Measurements from ENCODE around the gene LMF1. TPM values are rescaled to one million over a fixed set of nuclear protein-coding genes. Genes with fewer than 3 reads are reported as not detected.

LMF1 gene
- total and polyA plus RNA-seq, 2 of the 8 experiments (the other 6 are each of a cell fraction or from before 2014, with no cell fraction given) = 3.5 to 9.1 TPM

GRCh38 chr16:861446-861845, 109.3 kb downstream of the LMF1 start:
- DNase-seq (ENCODE audit: low read depth in 1 of 2, low spot score in 2 of 2) = no peak
- no peak overlapping the region for H3K4ac ChIP-seq (replicated peaks; ENCODE audit: insufficient read length, low read depth, low read length)
- H3K79me1 ChIP-seq (ENCODE audit: low read depth, low read length) = no peaks in the 10 kb centered on the region
- WGBS, 2 experiments (ENCODE audit: extremely low coverage in 1 of 2, insufficient coverage in 1 of 2, insufficient read length in 1 of 2, insufficient replicate concordance in 2 of 2, low coverage in 1 of 2, low lambda C conversion rate in 2 of 2, missing lambda C conversion rate in 1 of 2) = 95% methylated on average over 16 of the region's 17 CpGs; no CpG with 5 or more reads in 1 of the 2 experiments
- H2BK15ac ChIP-seq (ENCODE audit: low read length) = no peak overlapping the region
- H2BK120ac ChIP-seq (replicated peaks; ENCODE audit: low read depth, low read length) = no peak overlapping the region
- no peaks in the 10 kb centered on the region for H3K4me1 ChIP-seq (replicated peaks in 1 of 4; ENCODE audit: control insufficient read depth in 3 of 4, insufficient read depth in 4 of 4, low read length in 3 of 4)
- no peaks in the 10 kb centered on the region for H3K79me2 ChIP-seq (ENCODE audit: control insufficient read depth in 1 of 2, insufficient read depth in 2 of 2, low read length in 2 of 2)
- H3K9me3 ChIP-seq (ENCODE audit: insufficient read depth in 2 of 2, low read depth in 1 of 2, low read length in 1 of 2) = peaks cover 13 to 35% of the 10 kb centered on the region in 2 experiments
- TF ChIP-seq SIN3A (conservative IDR thresholded peaks at IDR 0.05 in 1 of 2, IDR thresholded peaks at IDR 0.05 in 1 of 2; ENCODE audit: low read depth in 1 of 2, low read length in 2 of 2) = no peak
- no peak for TF ChIP-seq EZH2 (IDR thresholded peaks at IDR 0.05; ENCODE audit: low read depth, low read length, severe bottlenecking)
- no peak for TF ChIP-seq ATF2 (IDR thresholded peaks at IDR 0.05; ENCODE audit: low read length)
- TF ChIP-seq TAF1 (IDR thresholded peaks at IDR 0.05; ENCODE audit: low read depth, low read length) = no peak
- TF ChIP-seq POU5F1 (IDR thresholded peaks at IDR 0.05; ENCODE audit: low read depth, low read length) = no peak
- no peak for TF ChIP-seq MAX (IDR thresholded peaks at IDR 0.05)
- no peak for TF ChIP-seq SP2 (IDR thresholded peaks at IDR 0.05; ENCODE audit: low read length)
- no peak for TF ChIP-seq KDM1A (IDR thresholded peaks at IDR 0.05; ENCODE audit: borderline replicate concordance, low read length)
- no peak for TF ChIP-seq CHD1 (IDR thresholded peaks at IDR 0.05; ENCODE audit: low read depth, low read length)
- TF ChIP-seq KDM5A (IDR thresholded peaks at IDR 0.05; ENCODE audit: low read length) = no peak
- no peak for TF ChIP-seq FOSL1 (IDR thresholded peaks at IDR 0.05; ENCODE audit: insufficient read depth, low read depth, low read length)
- TF ChIP-seq CREB1 (IDR thresholded peaks at IDR 0.05) = no peak
- no peak overlapping the region for H4K8ac ChIP-seq (ENCODE audit: extremely low read depth, insufficient read depth, low read length)
- ChIA-PET POLR2A (ENCODE audit: partially characterized antibody) (interaction anchor here (0.6 kb wide), 1 partner anchor 23 kb away, joined by 3 read pairs; no protein-coding TSS in a partner anchor), CTCF (ENCODE audit: partially characterized antibody) (interaction anchor here (0.7 kb wide), 1 partner anchor 40 kb away, joined by 3 read pairs; no protein-coding TSS in a partner anchor)
- no peak overlapping the region for H3K27ac ChIP-seq (ENCODE audit: low read depth, low read length)
- FAIRE-seq = no peak
- H3K27me3 ChIP-seq (replicated peaks in 1 of 4; ENCODE audit: control insufficient read depth in 3 of 4, extremely low read depth in 1 of 4, insufficient read depth in 3 of 4, low read length in 3 of 4) = no peaks in the 10 kb centered on the region
- no peak overlapping the region for H2BK12ac ChIP-seq (ENCODE audit: low read depth, low read length)
- H3K4me2 ChIP-seq (ENCODE audit: insufficient read depth in 1 of 2, low read depth in 2 of 2, low read length in 2 of 2) = no peak overlapping the region
- no peak overlapping the region for H4K5ac ChIP-seq (ENCODE audit: insufficient read length, low read depth, low read length)
- no peak overlapping the region for H3K14ac ChIP-seq (ENCODE audit: insufficient read length)
- H2BK20ac ChIP-seq (ENCODE audit: low read length) = no peak overlapping the region
- H4K91ac ChIP-seq (replicated peaks; ENCODE audit: insufficient read length, low read length) = no peak overlapping the region
- H3K4me3 ChIP-seq (ENCODE audit: extremely low read depth in 1 of 4, insufficient read depth in 2 of 4, low read depth in 3 of 4, low read length in 4 of 4) = no peak overlapping the region
- no peak overlapping the region for H2BK5ac ChIP-seq (ENCODE audit: low read depth, low read length)
- H3K36me3 ChIP-seq (ENCODE audit: control insufficient read depth in 2 of 4, insufficient read depth in 4 of 4, low read length in 3 of 4) = no peaks in the 10 kb centered on the region
- H3K18ac ChIP-seq (ENCODE audit: extremely low read depth, low read length) = no peak overlapping the region
- no peak overlapping the region for H3K56ac ChIP-seq (replicated peaks; ENCODE audit: insufficient read length, low read depth, low read length)
- H2AK5ac ChIP-seq (ENCODE audit: low read depth, low read length) = no peak overlapping the region
- H3K23ac ChIP-seq (ENCODE audit: insufficient read length) = no peak overlapping the region
- no peak overlapping the region for H2AFZ ChIP-seq (ENCODE audit: low read length)
- no peak overlapping the region for H3K9ac ChIP-seq (replicated peaks in 1 of 4; ENCODE audit: extremely low read depth in 1 of 4, low read depth in 3 of 4, low read length in 3 of 4)
- H4K20me1 ChIP-seq (replicated peaks in 1 of 2; ENCODE audit: control insufficient read depth in 1 of 2, insufficient read depth in 2 of 2, low read length in 2 of 2) = no peaks in the 10 kb centered on the region
- H3K23me2 ChIP-seq (ENCODE audit: low read depth, low read length) = peaks cover 2% of the 10 kb centered on the region; the same call in 1 of the 2 replicates

Data from H1 (cell line).